Daoy (cell line): ENCODE measurements around the gene VWA3A. TPM values are rescaled to one million over a fixed set of nuclear protein-coding genes. Genes with fewer than 3 reads are reported as not detected.
"Not testable (repeated sequence)": the region's sequence is repeated elsewhere in the genome, so short reads cannot be mapped to it uniquely, and the experiment has no call there.

ENCODE experiments used
- DNase-seq: peaks from one replicate; pipeline ENCODE4 v3.0.0-alpha.2; 2015; ENCODE audit warnings: low read depth
- total RNA-seq: library from RNA; depleted of rRNA; stranded (reverse); fragments of >200 nt; shearing (Covaris generic); gene quantifications from 2 replicates; pipeline ENCODE4 v1.2.3, GENCODE V29; 2014

VWA3A gene
- total RNA-seq, 1 experiment from 2014 or later, result not detected

DNA sequence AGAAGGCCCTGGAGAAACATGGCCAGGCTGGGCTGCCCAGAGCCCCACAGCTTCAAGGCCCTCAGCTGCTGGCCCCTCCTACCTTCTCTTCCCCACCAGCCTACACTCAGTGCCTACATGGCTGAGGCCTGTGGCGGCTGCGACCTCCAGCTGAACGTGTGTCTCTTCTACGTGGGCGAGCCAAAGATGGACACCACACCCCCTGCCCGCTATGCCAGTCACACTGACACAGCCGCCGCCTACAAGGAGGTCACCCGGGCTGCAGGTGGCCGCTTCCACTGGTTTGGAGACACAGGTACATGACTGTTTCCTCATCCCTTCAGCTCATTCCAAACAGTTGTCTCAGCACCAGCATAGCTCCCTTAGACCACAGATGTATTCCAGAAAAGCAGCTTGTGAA is 40.5 kb downstream of the VWA3A start:
- no peak for DNase-seq

DNA sequence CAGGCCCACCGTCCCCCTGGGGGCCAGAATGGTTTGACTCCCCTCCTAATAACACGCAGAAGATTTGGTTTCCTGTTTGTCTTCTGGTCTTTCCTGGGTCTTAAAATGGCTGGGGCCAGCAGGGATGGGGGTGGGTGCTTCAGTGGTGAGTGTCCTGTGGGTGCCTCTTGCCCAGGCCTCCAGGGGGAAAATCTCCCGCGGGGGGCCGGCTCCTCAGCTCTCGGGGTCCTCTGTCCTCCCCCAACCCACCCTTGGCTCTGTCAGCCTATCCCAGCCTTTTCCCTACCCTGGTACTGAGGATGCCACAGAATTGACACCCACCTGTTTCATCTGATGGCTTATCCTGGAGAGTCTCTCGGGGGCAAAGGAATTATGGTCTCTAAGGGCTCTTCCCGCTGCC is 46.1 kb downstream of the VWA3A start:
- no peak for DNase-seq

- no peak for DNase-seq
Observed at GRCh38 chr16:22139008-22139407, 46.7 kb downstream of the VWA3A start.

DNA sequence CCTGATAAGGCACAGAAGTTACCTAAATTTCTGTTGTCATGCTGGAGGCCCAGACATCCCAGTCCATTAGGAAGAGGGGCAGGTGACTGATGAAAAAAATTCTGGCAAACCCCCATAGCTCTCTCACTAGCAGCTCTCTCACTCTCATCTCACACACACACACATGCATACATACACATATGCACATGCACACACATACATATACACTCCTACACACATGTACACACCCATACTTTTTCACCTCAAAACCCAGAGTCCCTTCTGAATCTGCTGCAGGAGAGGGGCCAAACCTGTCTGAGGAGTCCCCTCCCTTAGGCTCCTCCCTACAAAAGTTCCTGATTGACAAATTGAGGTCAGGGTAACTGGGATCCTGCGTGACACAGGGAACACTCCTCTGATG is 47.4 kb downstream of the VWA3A start:
- no peak for DNase-seq

DNA sequence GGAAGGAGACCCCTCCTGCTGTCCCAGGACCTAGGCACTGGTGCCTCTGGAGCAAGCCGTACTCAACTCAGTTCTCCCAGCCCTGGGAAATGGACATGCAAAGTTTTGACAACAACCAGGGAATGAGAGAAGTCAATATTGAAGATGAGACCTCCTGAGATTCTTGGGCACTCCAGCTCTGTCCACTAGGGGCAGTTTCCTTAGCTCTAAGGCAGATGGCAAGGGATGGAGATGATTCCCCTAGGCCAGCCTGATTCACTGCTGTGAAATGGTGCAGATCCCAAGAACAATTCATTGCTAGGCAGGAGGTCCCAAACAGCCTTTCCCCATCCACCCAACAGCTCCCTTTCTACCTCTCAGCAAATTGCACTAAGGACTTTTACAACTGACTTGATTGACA is 49.4 kb downstream of the VWA3A start:
- no peak for DNase-seq

GRCh38 chr16:22144520-22144919 is 52.2 kb downstream of the VWA3A start:
- DNase-seq, result no peak

- no peak for DNase-seq
Observed at GRCh38 chr16:22147853-22148252, 55.5 kb downstream of the VWA3A start.

DNA sequence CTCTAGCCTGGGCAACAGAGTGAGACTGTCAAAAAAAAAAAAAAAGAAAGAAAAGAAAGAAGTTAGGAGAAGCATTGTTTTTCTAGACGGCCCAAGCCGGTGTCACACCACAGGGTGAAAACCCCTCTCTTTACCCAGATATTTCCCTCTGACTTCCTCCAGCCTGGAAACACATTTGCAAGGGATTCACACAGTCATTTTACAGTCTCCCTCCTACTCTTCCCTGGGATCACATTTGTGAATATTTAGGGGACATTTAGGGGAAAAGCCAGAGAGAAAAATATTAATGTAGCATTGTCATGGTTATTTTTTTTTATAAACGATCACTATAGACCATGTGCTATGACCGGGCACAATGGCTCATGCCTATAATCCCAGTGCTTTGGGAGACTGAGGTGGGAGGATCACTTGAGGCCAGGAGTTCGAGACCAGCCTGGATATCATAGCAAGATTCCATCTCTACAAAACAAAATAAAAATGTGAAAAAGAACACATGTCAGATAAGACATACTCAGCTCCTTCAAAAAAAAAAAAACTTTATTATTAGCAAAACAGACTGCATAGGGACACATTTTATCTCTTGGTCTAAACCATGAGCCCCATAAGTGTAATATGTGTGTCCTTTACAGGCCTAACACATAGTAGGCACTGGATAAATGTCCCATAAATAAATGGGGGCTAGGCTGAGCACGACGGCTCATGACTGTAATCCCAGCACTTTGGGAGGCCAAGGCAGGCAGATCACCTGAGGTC is 59.1 kb downstream of the VWA3A start:
- no peak for DNase-seq

GRCh38 chr16:22152316-22152715 is 60.0 kb downstream of the VWA3A start:
- no peak for DNase-seq

- DNase-seq, result not testable (repeated sequence)
Observed at GRCh38 chr16:22153078-22153477, 60.7 kb downstream of the VWA3A start.

- DNase-seq, result no peak
Observed at GRCh38 chr16:22161401-22161800, 69.1 kb downstream of the VWA3A start.

DNA sequence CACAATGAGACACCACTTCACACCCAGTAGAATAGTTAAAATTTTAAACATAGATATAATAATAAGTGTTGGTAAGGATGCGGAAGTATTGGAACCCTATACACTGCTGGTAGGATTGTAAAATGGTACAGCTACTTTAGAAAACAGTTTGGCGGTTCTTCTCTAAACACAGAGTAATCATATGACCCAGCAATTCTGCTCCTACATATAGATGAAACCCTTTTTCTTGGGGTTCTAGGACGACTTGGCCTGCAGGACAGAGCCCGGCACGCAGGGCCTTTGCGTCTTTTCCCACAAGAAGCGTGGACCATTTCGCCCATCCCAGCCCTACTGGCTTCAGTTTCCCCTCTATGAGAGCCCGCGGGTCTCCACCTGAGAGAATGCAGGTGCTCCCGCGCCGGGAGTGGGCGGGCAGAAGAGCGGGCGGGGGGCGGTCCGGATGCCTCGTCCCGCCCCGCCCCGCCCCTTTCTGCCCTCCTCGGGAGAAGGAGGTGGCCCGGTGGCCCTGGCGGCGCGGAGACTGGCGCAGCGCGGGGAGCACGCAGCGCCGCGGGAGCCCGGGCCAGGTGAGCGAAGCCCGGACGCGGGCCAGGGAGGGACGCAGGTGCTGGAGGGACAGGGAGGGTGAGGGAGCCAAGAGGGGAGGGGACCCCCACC is 69.8 kb downstream of the VWA3A start, which contains the start of gene SDR42E2:
Gene SDR42E2, plus strand, starts transcription at position 508 of the 657 bp plus-strand sequence. CDS start 3,077 bp downstream, outside the sequence.
- no peak for DNase-seq

- no peak for DNase-seq
Observed at GRCh38 chr16:22162656-22163009, 70.3 kb downstream of the VWA3A start.

DNA sequence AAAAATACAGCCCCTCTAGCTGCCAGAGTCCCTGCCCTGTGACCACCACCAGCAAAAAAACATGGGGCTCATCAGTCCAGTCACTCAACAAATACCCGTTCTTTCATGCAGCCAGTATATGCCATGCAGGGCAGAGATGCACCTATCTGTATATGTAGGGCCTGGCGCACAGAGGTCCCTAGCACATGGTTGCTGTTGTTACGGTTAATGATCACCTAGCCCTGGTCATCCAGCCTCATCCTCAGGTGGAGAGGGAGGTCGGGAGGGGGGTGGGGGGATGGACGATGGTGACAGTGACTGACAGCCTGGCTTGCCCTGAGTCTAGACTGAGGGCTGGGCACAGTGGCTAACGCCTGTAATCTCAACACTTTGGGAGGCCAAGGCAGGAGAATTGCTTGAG is 71.5 kb downstream of the VWA3A start:
- DNase-seq, result no peak

DNA sequence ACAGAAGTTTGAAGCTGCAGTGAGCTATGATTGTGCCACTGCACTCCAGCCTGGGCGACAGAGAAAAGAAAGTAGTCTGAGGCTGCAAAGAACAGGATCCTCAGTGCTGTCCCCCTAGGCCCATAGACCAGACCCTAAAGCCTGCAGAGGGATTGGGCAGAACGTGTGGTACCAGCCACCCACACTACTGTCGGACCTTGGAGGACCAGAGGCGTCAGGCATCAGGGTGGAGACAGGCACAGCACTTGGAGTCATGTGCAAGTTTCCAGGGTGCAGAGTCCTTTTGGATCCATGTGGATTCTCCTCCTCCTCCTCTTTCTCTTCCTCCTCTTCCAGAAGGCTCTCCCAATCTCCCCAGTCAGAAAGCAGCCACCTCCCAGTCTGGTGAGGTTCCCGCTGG is 72.1 kb downstream of the VWA3A start:
- DNase-seq, result no peak

DNA sequence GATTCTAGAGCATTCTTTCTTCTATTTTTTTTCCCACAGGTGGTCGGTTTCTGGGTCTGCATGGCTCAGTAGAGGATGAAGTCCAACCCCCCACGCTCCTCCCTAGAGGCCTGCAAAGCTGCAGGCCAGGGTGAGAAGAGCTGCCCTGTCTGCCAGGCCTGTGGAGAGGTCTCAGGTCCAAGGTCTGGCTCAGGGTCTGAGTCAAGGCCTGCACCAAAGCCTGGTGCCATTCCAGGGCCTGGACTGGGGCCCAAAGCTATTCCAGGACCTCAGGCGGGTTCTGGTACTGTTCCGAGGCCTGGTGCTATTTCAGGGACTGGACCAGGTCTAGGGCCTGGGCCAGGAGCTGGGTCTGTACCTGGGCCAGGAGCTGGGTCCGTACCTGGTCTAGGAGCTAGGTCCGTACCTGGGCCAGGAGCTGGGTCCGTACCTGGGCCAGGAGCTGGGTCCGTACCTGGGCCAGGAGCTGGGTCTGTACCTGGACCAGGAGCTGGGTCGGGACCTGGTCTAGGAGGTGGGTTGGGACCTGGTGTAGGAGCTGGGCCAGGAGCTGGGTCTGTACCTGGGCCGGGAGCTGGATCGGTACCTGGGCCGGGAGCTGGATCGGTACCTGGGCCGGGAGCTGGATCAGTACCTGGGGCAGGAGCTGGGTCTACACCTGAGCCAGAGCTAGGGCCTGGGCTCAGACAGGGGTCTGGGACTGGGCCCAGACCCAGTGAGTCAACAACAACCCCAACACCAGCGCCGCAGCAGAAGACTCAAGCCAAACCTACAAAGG is 73.4 kb downstream of the VWA3A start:
- no peak for DNase-seq

GRCh38 chr16:22171953-22172352 is 79.6 kb downstream of the VWA3A start:
- no peak for DNase-seq

- DNase-seq, result not testable (repeated sequence)
Observed at GRCh38 chr16:22172642-22173041, 80.3 kb downstream of the VWA3A start.

DNA sequence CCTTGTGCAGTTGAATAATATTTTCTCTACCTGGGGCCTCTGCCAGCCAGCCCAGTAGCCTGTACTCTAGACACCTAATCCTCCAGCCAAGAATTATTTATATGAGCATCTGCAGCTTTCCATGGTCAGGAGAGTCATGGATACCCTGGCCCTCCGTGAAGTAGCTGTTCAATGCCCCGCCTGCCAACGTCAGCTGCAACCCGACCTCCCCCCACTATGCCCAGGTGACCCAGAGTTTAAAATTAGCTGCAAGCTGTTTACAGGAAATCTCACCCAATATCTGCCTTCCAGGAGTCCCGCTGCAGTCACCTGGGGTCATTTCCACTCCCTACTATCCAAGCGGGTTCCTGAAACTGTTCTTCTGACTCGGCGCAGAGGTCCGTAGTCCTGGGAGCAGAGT is 82.3 kb downstream of the VWA3A start:
- no peak for DNase-seq

DNA sequence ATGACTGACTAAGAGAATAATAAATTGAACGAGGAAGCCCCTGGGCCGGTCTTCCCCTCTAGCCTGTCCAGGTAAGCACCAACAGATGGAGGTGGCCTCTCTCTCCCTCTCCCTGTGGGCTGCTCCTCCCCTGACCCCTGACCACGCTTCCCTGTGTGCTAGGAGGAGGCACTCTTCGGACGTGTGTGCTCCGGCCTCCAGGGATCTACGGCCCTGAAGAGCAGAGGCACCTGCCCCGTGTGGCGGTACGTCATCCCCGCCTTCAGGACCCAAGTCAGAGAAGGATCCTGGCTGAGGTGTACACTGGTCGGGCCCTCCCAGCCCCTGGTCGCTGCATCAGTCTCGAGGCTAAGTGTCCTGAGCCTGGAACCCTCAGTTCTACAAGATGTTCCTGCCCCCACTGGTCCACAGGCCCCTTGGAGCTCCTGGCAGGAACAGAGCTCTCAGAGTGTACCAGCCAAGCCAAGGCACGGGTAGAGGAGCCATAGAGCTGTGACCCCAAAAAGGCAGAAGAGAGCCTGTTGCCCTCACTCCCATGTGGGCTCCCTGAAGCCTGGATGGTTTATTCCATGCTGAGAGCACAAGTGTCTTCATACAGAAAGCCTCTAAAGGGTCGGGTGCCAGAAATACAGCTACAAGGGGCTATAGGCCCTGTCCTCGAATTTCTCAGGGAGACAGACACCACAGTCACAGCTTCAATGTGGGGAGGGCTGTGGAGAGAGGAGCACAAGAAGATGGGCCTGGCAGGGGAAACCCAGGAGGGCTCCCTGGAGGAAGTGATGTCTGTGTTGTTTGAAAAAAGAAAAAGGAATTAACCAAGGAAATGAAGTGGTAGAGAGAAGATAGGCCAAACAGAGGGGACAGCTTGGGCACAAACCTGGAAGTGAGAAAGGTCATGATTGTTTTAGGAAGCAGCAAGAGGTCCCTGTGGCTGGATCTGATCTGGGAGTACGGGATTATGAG is 85.9 kb downstream of the VWA3A start:
- DNase-seq, result no peak

DNA sequence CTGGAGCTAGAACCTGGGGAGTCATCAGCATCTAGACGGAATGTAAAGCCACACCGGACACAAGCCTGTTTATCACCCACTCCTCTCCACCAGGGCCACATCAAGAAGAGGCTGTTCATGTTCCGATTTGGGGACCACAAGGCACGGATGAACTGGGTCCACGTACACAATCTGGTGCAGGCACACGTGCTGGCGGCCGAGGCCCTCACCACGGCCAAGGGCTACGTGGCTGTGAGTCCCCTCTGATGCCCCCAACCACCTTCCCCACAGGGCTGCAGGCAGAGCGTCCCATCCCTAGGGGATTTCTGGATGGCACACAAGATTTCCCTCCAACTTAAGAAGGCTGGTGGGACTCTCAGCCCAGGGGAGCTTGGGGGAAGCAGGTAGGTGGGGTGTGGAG is 89.1 kb downstream of the VWA3A start:
- no peak for DNase-seq

DNA sequence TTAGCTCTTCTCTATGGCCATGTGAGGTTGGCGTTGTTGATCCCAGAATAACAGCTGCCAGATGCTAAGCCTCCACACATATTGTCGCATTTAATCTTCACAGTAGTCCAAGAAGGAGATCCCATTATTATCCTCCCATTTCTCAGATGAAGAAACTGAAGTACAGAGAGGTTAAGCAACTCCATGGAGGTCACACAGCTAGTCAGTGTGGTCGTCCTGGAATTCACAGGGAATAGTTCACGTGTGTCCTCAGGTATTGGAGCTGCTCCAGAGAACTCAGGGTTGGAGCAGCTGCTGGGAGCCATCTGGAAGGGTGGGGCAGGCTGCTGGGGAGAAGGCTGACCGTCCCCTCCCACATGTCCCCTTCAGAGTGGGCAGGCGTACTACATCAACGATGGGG is 89.5 kb downstream of the VWA3A start:
- no peak for DNase-seq
